Gastroesophageal sphincter (tissue), 4 donors: ENCODE data around the gene PIK3R5. TPM values are rescaled to one million over a fixed set of nuclear protein-coding genes. Genes with fewer than 3 reads are reported as not detected.

Experiments used
- ATAC-seq: fragments of 150-250 bp; one replicate; pipeline ENCODE4 v1.9.1; 2016; ENCODE audit warnings: mild to moderate bottlenecking, moderate library complexity
- H3K27ac ChIP-seq, 4 donors: fragments of 200-600 bp; sonication (generic) in 3 of 4; 1 replicate in 3 of 4; 2 replicates in 1 of 4; pipeline ENCODE4 v1.5.1; 2016 to 2019
- H3K27me3 ChIP-seq: fragments of 200-600 bp; sonication (generic); one replicate; pipeline ENCODE4 v1.5.1; 2019
- H3K36me3 ChIP-seq, 2 donors: fragments of 200-600 bp; sonication (generic); one replicate each; pipeline ENCODE4 v1.5.1; 2019; ENCODE audit warnings: control low read depth in 1 of 2
- H3K4me1 ChIP-seq, 3 donors: fragments of 200-600 bp; sonication (generic); 1 replicate in 2 of 3; 2 replicates in 1 of 3; pipeline ENCODE4 v1.5.1; 2016 to 2019; ENCODE audit warnings: control low read depth in 2 of 3
- H3K4me3 ChIP-seq, 2 donors: fragments of 200-600 bp; sonication (generic); one replicate each; pipeline ENCODE4 v1.5.1; 2019; ENCODE audit warnings: mild to moderate bottlenecking in 1 of 2, moderate library complexity in 1 of 2
- H3K9me3 ChIP-seq, 3 donors: fragments of 200-600 bp; sonication (generic); one replicate each; pipeline ENCODE4 v1.5.1; 2017 to 2019; ENCODE audit warnings: control low read depth in 2 of 3
- CTCF ChIP-seq, 4 experiments: fragments of 200-600 bp in 2 of 4; fragments of 450-650 bp in 2 of 4; sonication (generic) in 1 of 4; IDR thresholded peaks; one replicate each; pipeline ENCODE4 v1.5.1; 2017 to 2019; ENCODE audit warnings: antibody characterized with exemption in 4 of 4, mild to moderate bottlenecking in 2 of 4, moderate library complexity in 2 of 4
- EP300 ChIP-seq: sonication (generic); formaldehyde crosslinking; IDR thresholded peaks from one replicate; pipeline ENCODE4 v1.6.1; 2017; ENCODE audit warnings: antibody characterized with exemption, mild to moderate bottlenecking
- POLR2A ChIP-seq, 2 donors: fragments of 450-650 bp; IDR thresholded peaks; one replicate each; pipeline ENCODE4 v1.6.1; 2017; ENCODE audit warnings: antibody characterized with exemption in 2 of 2, mild to moderate bottlenecking in 2 of 2, moderate library complexity in 1 of 2
- POLR2AphosphoS5 ChIP-seq: sonication (generic); formaldehyde crosslinking; IDR thresholded peaks from one replicate; pipeline ENCODE4 v1.6.1; 2017; ENCODE audit warnings: antibody characterized with exemption
- WGBS, 2 donors: methylation state at CpG; one replicate each; pipeline ENCODE4 v1.1.5; 2018; ENCODE audit warnings: low coverage in 1 of 2; 5-methylcytosine and 5-hydroxymethylcytosine counted together
- total RNA-seq, 4 donors: library from RNA; depleted of rRNA; stranded (reverse); fragments of >200 nt; gene quantifications; one replicate each; pipeline ENCODE4 v1.1.0, GENCODE V29; 2016

PIK3R5 gene
- total RNA-seq, 4 donors from 2014 or later: 8.9 to 13.1 (median 11.9) TPM

GRCh38 chr17:8946071-8946470 is 19.4 kb downstream of the PIK3R5 start:
- Histone ChIP-seq H3K4me1 (no peaks in the 10 kb centered on the region), H3K9me3 (peaks cover 0 to 20% (median 0%) of the 10 kb centered on the region in 3 donors), H3K27me3 (peaks cover 23% of the 10 kb centered on the region), H3K4me3 (no peak overlapping the region), H3K36me3 (no peaks in the 10 kb centered on the region), H3K27ac (no peak overlapping the region)
- TF ChIP-seq POLR2A (IDR thresholded peaks at IDR 0.05) (no peak), EP300 (no peak), CTCF (IDR thresholded peaks at IDR 0.05) (no peak), POLR2AphosphoS5 (no peak)
- ATAC-seq: no peak
- 73 to 98% methylated on average over 3 to 4 of the region's 8 CpGs for WGBS, 2 donors

- no peak overlapping the region for H3K4me3 ChIP-seq
- ATAC-seq: no peak
- no peaks in the 10 kb centered on the region for H3K4me1 ChIP-seq
- H3K27me3 ChIP-seq: peaks cover 23% of the 10 kb centered on the region
- TF ChIP-seq CTCF (IDR thresholded peaks at IDR 0.05) (no peak), POLR2AphosphoS5 (no peak), POLR2A (IDR thresholded peaks at IDR 0.05) (no peak), EP300 (no peak)
- no peaks in the 10 kb centered on the region for H3K36me3 ChIP-seq
- H3K27ac ChIP-seq: no peak overlapping the region
- peaks cover 0 to 20% (median 0%) of the 10 kb centered on the region in 3 donors for H3K9me3 ChIP-seq
- WGBS, 2 donors: 81% methylated on average over 3 of the region's 4 CpGs; no CpG with 5 or more reads in 1 of the 2 donors
These were observed 20.8 kb downstream of the PIK3R5 start for GRCh38 chr17:8944748-8945147.

GRCh38 chr17:8944083-8944482 is 21.4 kb downstream of the PIK3R5 start:
- no peak for TF ChIP-seq EP300
- no peak for TF ChIP-seq POLR2AphosphoS5
- TF ChIP-seq CTCF (IDR thresholded peaks at IDR 0.05): no peak
- TF ChIP-seq POLR2A (IDR thresholded peaks at IDR 0.05): no peak
- no peaks in the 10 kb centered on the region for H3K4me1 ChIP-seq
- H3K27me3 ChIP-seq: peaks cover 23% of the 10 kb centered on the region
- no peak overlapping the region for H3K4me3 ChIP-seq
- H3K9me3 ChIP-seq: peaks cover 0 to 20% (median 0%) of the 10 kb centered on the region in 3 donors
- no peaks in the 10 kb centered on the region for H3K36me3 ChIP-seq
- no peak overlapping the region for H3K27ac ChIP-seq
- ATAC-seq: no peak

- no peak for ATAC-seq
- TF ChIP-seq EP300 (no peak), CTCF (IDR thresholded peaks at IDR 0.05) (no peak), POLR2AphosphoS5 (no peak), POLR2A (IDR thresholded peaks at IDR 0.05) (no peak)
- Histone ChIP-seq H3K4me1 (no peaks in the 10 kb centered on the region), H3K27me3 (peaks cover 23% of the 10 kb centered on the region), H3K36me3 (no peaks in the 10 kb centered on the region), H3K9me3 (peaks cover 0 to 26% (median 0%) of the 10 kb centered on the region in 3 donors), H3K4me3 (no peak overlapping the region), H3K27ac (no peak overlapping the region)
- WGBS, 2 donors: 43 to 59% methylated on average over 1 to 5 of the region's 8 CpGs
These were observed 23.4 kb downstream of the PIK3R5 start for GRCh38 chr17:8941980-8942622.

- Histone ChIP-seq H3K4me1 (no peaks in the 10 kb centered on the region), H3K27me3 (peaks cover 21% of the 10 kb centered on the region), H3K36me3 (no peaks in the 10 kb centered on the region), H3K4me3 (no peak overlapping the region), H3K9me3 (peaks cover 0 to 26% (median 0%) of the 10 kb centered on the region in 3 donors), H3K27ac (no peak overlapping the region)
- ATAC-seq: no peak
- 75% methylated on average over 14 of the region's 14 CpGs; no CpG with 5 or more reads in 1 of the 2 donors for WGBS, 2 donors
- no peak for TF ChIP-seq EP300
- no peak for TF ChIP-seq POLR2A (IDR thresholded peaks at IDR 0.05)
- no peak for TF ChIP-seq POLR2AphosphoS5
- no peak for TF ChIP-seq CTCF (IDR thresholded peaks at IDR 0.05)
These were observed 24.0 kb downstream of the PIK3R5 start for GRCh38 chr17:8941520-8941919.
